ENCODE data around the gene BCORL1. TPM values are rescaled to one million over a fixed set of nuclear protein-coding genes. Genes with fewer than 3 reads are reported as not detected.

BCORL1 gene
- total RNA-seq, 1 experiment from 2014 or later, result 13.3 TPM

DNA sequence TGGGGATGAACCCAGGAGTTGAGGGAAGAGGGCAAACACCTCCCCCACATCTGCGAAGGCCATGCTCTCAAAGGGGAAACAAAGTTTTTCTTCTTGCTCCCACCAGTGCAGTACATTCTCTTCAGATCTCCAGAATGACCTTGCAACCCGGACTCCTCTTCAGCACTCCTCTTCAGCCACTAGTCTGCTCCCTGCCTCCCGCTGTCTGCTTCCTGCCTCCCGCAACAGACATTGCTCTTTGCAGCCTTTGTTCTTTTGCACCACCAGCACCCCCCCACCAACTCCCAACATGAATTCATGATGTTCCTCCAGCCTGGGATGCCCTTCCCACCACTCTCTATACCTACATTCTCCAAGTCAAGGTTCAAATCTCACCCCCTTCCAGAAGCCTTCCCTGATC, 44.4 kb upstream of the BCORL1 start:
- intact Hi-C loops (cut with micrococcal nuclease; ENCODE audit: unreplicated experiment), result loop anchor here (10.0 kb wide), 1 partner anchor 47 kb away; the partner anchor contains the start of gene BCORL1
- H3K36me3 ChIP-seq (ENCODE audit: insufficient read depth, low read length, poor library complexity, severe bottlenecking), result no peaks in the 10 kb centered on the region
- ChIA-PET CTCF (no interaction called here), POLR2A (ENCODE audit: low non-redundant PET) (no interaction called here)
- no peaks in the 10 kb centered on the region for H3K4me1 ChIP-seq (ENCODE audit: insufficient read depth, low read length, poor library complexity, severe bottlenecking)
- no peaks in the 10 kb centered on the region for H3K9me3 ChIP-seq (ENCODE audit: low read depth, low read length, poor library complexity, severe bottlenecking)
- no peak overlapping the region for H3K27ac ChIP-seq (ENCODE audit: low read depth, low read length, poor library complexity, severe bottlenecking)
- no peak for DNase-seq (ENCODE audit: low spot score)
- BruUV-seq (replicated peaks), result no TSS peak
- TF ChIP-seq, protein P1, sequence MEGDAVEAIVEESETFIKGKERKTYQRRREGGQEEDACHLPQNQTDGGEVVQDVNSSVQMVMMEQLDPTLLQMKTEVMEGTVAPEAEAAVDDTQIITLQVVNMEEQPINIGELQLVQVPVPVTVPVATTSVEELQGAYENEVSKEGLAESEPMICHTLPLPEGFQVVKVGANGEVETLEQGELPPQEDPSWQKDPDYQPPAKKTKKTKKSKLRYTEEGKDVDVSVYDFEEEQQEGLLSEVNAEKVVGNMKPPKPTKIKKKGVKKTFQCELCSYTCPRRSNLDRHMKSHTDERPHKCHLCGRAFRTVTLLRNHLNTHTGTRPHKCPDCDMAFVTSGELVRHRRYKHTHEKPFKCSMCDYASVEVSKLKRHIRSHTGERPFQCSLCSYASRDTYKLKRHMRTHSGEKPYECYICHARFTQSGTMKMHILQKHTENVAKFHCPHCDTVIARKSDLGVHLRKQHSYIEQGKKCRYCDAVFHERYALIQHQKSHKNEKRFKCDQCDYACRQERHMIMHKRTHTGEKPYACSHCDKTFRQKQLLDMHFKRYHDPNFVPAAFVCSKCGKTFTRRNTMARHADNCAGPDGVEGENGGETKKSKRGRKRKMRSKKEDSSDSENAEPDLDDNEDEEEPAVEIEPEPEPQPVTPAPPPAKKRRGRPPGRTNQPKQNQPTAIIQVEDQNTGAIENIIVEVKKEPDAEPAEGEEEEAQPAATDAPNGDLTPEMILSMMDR (conservative IDR thresholded peaks at IDR 0.05; ENCODE audit: low read depth, low read length), result no peak
- no peak for TF ChIP-seq EZH2 (IDR thresholded peaks at IDR 0.05; ENCODE audit: borderline replicate concordance, low read depth, low read length, poor library complexity, severe bottlenecking)
- no peaks in the 10 kb centered on the region for H3K27me3 ChIP-seq (replicated peaks; ENCODE audit: insufficient read depth, low read depth, low read length, poor library complexity)
- H3K4me3 ChIP-seq (ENCODE audit: low read depth, low read length, poor library complexity, severe bottlenecking), result no peak overlapping the region

DNA sequence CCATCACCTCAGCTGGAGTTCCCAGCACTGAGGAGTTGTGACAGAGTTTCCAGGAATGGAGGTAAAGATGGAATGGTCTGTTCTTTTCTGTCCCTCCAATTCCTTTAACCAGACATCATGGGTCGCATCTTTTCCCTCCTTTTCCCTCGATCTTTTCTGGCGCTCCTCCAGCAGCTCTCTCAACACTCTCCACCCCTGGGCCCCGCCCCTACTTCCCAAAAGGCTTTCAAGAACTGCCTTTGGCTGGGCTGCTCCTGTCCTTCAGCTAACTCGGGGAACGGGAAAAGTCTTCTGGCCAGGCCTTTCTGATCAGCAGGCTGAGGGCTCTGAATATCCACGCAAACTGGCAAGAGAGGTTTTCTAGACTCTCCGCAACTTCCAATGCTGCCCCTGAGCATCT, 42.4 kb upstream of the BCORL1 start:
- no peak overlapping the region for H3K4me3 ChIP-seq (ENCODE audit: low read depth, low read length, poor library complexity, severe bottlenecking)
- no TSS peak for BruUV-seq (replicated peaks)
- TF ChIP-seq, protein P1 (conservative IDR thresholded peaks at IDR 0.05; ENCODE audit: low read depth, low read length), result no peak
- no peak for TF ChIP-seq EZH2 (IDR thresholded peaks at IDR 0.05; ENCODE audit: borderline replicate concordance, low read depth, low read length, poor library complexity, severe bottlenecking)
- intact Hi-C loops (cut with micrococcal nuclease; ENCODE audit: unreplicated experiment), result loop anchor here (10.0 kb wide), 1 partner anchor 45 kb away; the partner anchor contains the start of gene BCORL1
- peak; percentile 26 for DNase-seq (ENCODE audit: low spot score)
- H3K27ac ChIP-seq (ENCODE audit: low read depth, low read length, poor library complexity, severe bottlenecking), result no peak overlapping the region
- no peaks in the 10 kb centered on the region for H3K27me3 ChIP-seq (replicated peaks; ENCODE audit: insufficient read depth, low read depth, low read length, poor library complexity)
- no peaks in the 10 kb centered on the region for H3K36me3 ChIP-seq (ENCODE audit: insufficient read depth, low read length, poor library complexity, severe bottlenecking)
- H3K9me3 ChIP-seq (ENCODE audit: low read depth, low read length, poor library complexity, severe bottlenecking), result no peaks in the 10 kb centered on the region
- ChIA-PET CTCF (no interaction called here), POLR2A (ENCODE audit: low non-redundant PET) (no interaction called here)
- H3K4me1 ChIP-seq (ENCODE audit: insufficient read depth, low read length, poor library complexity, severe bottlenecking), result no peaks in the 10 kb centered on the region

DNA sequence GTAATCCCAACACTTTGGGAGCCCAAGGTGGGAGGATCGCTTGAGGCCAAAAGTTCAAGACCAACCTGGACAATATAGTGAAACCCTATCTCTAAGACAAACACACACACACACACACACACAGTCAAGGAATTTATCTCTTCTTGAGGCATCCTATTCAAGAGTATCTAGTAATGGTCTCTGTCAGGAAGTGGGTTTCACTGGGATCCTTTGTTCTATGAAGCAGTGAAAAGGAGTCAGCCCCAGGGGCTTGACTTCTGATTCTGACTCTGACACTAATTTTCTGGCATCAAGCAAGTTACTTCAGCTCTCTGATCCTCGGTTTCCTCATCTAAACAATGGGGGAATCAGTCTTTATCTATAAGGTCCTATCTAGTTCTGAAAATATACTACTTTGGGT, 41.7 kb upstream of the BCORL1 start:
- Histone ChIP-seq H3K9me3 (ENCODE audit: low read depth, low read length, poor library complexity, severe bottlenecking) (no peaks in the 10 kb centered on the region), H3K27me3 (replicated peaks; ENCODE audit: insufficient read depth, low read depth, low read length, poor library complexity) (no peaks in the 10 kb centered on the region), H3K4me3 (ENCODE audit: low read depth, low read length, poor library complexity, severe bottlenecking) (no peak overlapping the region), H3K27ac (ENCODE audit: low read depth, low read length, poor library complexity, severe bottlenecking) (no peak overlapping the region), H3K36me3 (ENCODE audit: insufficient read depth, low read length, poor library complexity, severe bottlenecking) (no peaks in the 10 kb centered on the region), H3K4me1 (ENCODE audit: insufficient read depth, low read length, poor library complexity, severe bottlenecking) (no peaks in the 10 kb centered on the region)
- DNase-seq (ENCODE audit: low spot score), result no peak
- ChIA-PET CTCF (no interaction called here), POLR2A (ENCODE audit: low non-redundant PET) (no interaction called here)
- BruUV-seq (replicated peaks), result no TSS peak
- TF ChIP-seq EZH2 (IDR thresholded peaks at IDR 0.05; ENCODE audit: borderline replicate concordance, low read depth, low read length, poor library complexity, severe bottlenecking), result no peak
- TF ChIP-seq, protein P1 (conservative IDR thresholded peaks at IDR 0.05; ENCODE audit: low read depth, low read length), result no peak
- intact Hi-C loops (cut with micrococcal nuclease; ENCODE audit: unreplicated experiment), result no loop called here
